ENCODE results near the gene NPVF.

NPVF gene

DNA sequence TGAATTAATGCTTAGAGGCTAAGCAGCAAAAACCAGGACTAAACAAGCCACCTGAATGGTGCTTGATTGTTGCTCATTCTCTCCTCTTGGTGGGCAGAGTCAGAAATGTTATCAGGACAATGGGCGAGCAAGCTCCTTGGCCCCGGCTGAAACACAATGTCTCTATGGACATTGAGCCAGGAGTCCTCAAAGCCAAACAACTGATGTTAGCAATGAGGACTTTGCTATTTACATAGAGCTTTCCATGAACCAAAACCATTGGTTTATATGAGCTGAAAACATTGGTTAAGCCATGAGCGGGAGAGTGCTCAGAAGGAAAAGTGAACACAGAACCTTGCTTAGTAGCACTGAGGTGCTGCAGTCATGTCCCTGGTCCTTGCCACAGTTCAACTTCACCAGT lies 21.5 kb upstream of the NPVF start:
- no peak for DNase-seq (ENCODE audit: low read depth)
- H3K4me3 ChIP-seq (ENCODE audit: low read length) = no peak overlapping the region
- TF ChIP-seq, protein P1, sequence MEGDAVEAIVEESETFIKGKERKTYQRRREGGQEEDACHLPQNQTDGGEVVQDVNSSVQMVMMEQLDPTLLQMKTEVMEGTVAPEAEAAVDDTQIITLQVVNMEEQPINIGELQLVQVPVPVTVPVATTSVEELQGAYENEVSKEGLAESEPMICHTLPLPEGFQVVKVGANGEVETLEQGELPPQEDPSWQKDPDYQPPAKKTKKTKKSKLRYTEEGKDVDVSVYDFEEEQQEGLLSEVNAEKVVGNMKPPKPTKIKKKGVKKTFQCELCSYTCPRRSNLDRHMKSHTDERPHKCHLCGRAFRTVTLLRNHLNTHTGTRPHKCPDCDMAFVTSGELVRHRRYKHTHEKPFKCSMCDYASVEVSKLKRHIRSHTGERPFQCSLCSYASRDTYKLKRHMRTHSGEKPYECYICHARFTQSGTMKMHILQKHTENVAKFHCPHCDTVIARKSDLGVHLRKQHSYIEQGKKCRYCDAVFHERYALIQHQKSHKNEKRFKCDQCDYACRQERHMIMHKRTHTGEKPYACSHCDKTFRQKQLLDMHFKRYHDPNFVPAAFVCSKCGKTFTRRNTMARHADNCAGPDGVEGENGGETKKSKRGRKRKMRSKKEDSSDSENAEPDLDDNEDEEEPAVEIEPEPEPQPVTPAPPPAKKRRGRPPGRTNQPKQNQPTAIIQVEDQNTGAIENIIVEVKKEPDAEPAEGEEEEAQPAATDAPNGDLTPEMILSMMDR (IDR thresholded peaks at IDR 0.05; ENCODE audit: insufficient read depth, low read depth, low read length, missing control alignments) = no peak

DNA sequence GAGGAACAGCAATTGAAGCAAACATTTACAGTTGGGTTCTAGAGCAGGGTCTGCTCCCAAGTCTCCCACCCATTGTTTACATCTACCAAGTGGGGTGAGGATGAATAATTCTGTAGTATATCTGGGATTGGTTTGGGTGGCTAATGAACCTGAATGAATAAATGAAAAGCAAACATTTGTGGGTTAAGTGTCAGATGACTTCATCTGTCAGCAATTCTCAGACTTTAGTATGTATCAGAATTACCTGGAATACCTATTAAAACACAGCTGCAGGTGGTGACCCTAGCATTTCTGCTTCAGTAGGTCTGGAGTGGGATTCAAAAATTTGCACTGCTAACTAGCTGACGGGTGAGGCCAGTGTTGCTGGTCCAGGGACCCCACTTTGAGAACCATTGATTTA lies 18.0 kb upstream of the NPVF start:
- TF ChIP-seq, protein P1 (IDR thresholded peaks at IDR 0.05; ENCODE audit: insufficient read depth, low read depth, low read length, missing control alignments) = no peak
- H3K4me3 ChIP-seq (ENCODE audit: low read length) = no peak overlapping the region
- peak; percentile 19 for DNase-seq (ENCODE audit: low read depth)

DNA sequence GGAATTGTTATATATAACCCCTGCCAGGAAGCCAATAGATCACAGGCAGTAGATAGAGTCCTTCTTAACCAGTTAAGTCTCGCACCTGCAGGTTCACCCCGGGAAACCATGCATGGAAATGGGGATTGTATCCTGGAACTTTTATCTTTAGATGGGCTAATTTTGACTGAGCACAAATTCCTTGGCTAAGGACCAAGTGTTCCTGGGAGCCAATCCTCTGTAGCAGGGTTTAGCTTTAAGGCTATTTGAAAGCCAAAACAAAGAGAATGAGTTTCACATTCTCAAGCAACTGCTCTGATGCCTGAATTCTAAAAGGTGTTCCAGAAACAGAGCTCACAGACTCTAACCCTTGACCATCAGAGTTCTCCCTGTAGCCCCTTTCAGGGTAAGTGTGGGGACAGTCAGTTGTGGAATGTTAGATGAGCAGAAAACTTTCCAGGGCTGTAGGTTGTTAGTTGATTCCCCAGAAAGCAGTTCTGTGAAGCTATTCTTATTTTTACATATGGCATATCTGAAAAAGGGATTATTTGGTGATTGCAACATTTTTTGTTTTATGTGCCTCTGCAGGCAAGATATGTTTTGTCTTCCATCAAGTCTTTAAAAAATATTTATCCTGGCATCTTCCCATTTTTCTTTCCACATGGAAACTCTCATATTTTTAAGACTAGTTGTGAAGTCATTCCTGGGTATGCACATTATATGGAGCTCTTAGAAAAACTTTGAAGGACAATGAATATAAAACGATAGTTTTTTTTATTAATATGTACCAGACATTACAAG lies 16.2 kb upstream of the NPVF start:
- H3K4me3 ChIP-seq (ENCODE audit: low read length) = no peak overlapping the region
- DNase-seq (ENCODE audit: low read depth) = no peak
- TF ChIP-seq, protein P1 (IDR thresholded peaks at IDR 0.05; ENCODE audit: insufficient read depth, low read depth, low read length, missing control alignments) = no peak

DNA sequence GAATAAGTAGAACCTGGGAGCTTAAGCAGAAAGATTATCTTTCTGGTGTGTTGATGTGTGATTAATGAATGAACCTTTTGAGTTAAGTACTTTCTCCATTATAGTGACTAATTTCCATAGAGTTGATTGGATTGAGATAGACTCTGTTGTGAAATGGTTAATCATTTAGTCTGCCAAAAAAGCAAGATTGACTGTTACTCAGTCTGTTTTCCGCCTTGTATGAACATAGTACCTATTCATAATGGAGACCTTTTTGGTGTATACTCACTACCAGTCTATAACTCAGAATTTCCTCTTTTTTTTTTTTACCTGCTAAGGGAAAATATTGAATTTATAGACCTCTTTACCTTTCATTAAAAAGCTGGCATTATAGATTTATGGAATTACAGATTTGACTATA lies 14.4 kb upstream of the NPVF start:
- DNase-seq (ENCODE audit: low read depth) = no peak
- H3K4me3 ChIP-seq (ENCODE audit: low read length) = no peak overlapping the region
- TF ChIP-seq, protein P1 (IDR thresholded peaks at IDR 0.05; ENCODE audit: insufficient read depth, low read depth, low read length, missing control alignments) = no peak

DNA sequence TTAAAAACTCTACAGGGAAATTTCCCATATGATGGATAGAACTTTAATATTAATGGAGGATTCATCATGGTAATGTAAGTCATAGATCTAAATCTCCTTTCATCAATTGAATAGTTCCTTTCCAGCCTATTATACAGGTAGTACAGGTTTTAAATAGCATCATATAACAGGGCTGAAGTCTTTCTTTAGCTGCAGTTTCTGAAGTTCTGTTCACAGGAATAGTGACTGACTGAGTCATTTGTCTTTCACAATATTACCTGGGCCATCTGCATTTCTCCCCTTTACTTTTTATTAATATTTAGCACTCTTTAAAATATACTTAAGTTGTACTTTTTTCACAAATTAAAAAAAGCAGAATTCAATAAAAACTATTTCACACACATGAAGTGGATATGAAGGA lies 12.6 kb upstream of the NPVF start:
- H3K4me3 ChIP-seq (ENCODE audit: low read length) = no peak overlapping the region
- TF ChIP-seq, protein P1 (IDR thresholded peaks at IDR 0.05; ENCODE audit: insufficient read depth, low read depth, low read length, missing control alignments) = no peak
- peak; percentile 50 for DNase-seq (ENCODE audit: low read depth)

DNA sequence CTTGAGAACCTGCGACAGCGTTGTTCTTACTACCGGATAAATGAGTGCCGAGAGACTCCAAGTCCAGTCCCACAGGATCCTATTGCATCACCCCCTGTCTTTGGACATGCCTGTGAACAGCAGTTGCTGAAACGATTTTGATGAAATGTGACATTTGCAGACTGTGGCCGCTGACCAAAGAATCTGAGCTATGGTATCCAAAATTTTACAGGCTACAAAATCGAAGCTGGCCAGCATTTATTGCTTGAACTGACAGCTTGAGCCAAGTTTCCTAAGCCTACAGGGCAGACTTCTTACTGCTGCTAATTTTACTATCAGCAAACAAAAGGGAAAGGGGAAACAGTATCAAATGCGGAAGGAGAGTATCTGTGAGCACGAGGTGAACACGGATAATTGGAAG lies 12.1 kb upstream of the NPVF start:
- no peak overlapping the region for H3K4me3 ChIP-seq (ENCODE audit: low read length)
- DNase-seq (ENCODE audit: low read depth) = no peak
- TF ChIP-seq, protein P1 (IDR thresholded peaks at IDR 0.05; ENCODE audit: insufficient read depth, low read depth, low read length, missing control alignments) = no peak

DNA sequence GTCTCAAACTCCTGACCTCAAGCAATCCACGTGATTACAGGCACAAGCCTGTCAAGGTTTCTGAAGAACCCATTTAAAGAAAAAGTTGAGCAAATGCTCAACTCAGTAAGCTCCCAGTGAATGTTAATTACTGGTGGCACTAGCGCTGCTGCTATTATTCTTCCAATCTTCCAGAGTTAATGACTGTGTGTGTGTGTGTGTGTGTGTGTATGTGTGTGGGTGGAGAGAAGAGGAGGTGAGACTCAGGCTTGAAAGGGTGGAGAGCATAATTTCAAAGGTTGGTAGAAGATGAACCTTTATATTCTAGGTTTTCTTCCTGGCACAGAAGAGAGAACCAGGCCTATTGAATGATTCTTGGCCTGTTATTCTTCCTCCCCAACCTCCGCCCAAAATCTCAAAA lies 11.6 kb upstream of the NPVF start:
- H3K4me3 ChIP-seq (ENCODE audit: low read length) = no peak overlapping the region
- no peak for DNase-seq (ENCODE audit: low read depth)
- TF ChIP-seq, protein P1 (IDR thresholded peaks at IDR 0.05; ENCODE audit: insufficient read depth, low read depth, low read length, missing control alignments) = no peak
